Panc1 (cell line): ENCODE measurements around the gene ADAMTS15. TPM values are rescaled to one million over a fixed set of nuclear protein-coding genes. Genes with fewer than 3 reads are reported as not detected.

Source experiments
- ATAC-seq: fragments of 200-7000 bp; cut with Tn5 transposase; 2 replicates; pipeline ENCODE4 v1.9.1; 2020; ENCODE audit warnings: mild to moderate bottlenecking, moderate library complexity
- BruUV-seq: library from RNA; stranded (reverse); fragments of 400-500 nt; replicated peaks from 2 replicates; lab custom pipeline; 2021; lab: Mats Ljungman, UMichigan
- CTCF ChIA-PET: fragments of 300-600 bp; sonication (Branson Sonifier 250); formaldehyde crosslinking; loops from one replicate; lab custom pipeline; 2022; ENCODE audit warnings: antibody characterized with exemption; lab: Charles Lee
- POLR2A ChIA-PET: fragments of 300-600 bp; sonication (Branson Sonifier 250); formaldehyde crosslinking; loops from one replicate; lab custom pipeline; 2022; ENCODE audit warnings: antibody characterized with exemption; lab: Charles Lee
- DNase-seq: peaks from one replicate; pipeline ENCODE4 v3.0.0-alpha.2; 2010; ENCODE audit warnings: low read depth, low spot score
- H3K27ac ChIP-seq: 2 replicates; pipeline ENCODE4 v1.5.1; 2011; ENCODE audit warnings: mild to moderate bottlenecking, low read length, inconsistent platforms
- H3K27me3 ChIP-seq: fragments of 200-500 bp; sonication (Bioruptor generic); 2 replicates; pipeline ENCODE4 v1.6.0; 2014; ENCODE audit warnings: low read length, inconsistent platforms; ENCODE audit not compliant: control insufficient read depth, insufficient read depth
- H3K36me3 ChIP-seq: fragments of 200-500 bp; sonication (Bioruptor generic); 2 replicates; pipeline ENCODE4 v1.5.1; 2014; ENCODE audit warnings: inconsistent platforms, mild to moderate bottlenecking, low read length, moderate library complexity; ENCODE audit not compliant: control insufficient read depth, insufficient read depth
- H3K4me1 ChIP-seq: 2 replicates; pipeline ENCODE4 v1.5.1; 2011; ENCODE audit warnings: inconsistent platforms, mild to moderate bottlenecking, low read length, moderate library complexity; ENCODE audit not compliant: control insufficient read depth, insufficient read depth
- H3K4me3 ChIP-seq, 2 experiments: 2 replicates each; pipeline ENCODE4 v1.5.1; 2011 to 2012; ENCODE audit warnings: low read depth in 2 of 2, low read length in 2 of 2, mild to moderate bottlenecking in 2 of 2, inconsistent platforms in 1 of 2, moderate library complexity in 1 of 2
- H3K9me3 ChIP-seq: fragments of 200-500 bp; sonication (Bioruptor generic); 2 replicates; pipeline ENCODE4 v1.5.1; 2014; ENCODE audit warnings: low read depth, mild to moderate bottlenecking, inconsistent platforms, low read length, moderate library complexity; ENCODE audit not compliant: control insufficient read depth, insufficient read depth
- POLR2AphosphoS5 ChIP-seq: IDR thresholded peaks from 2 replicates; pipeline ENCODE4 v1.6.1; 2012; ENCODE audit warnings: mild to moderate bottlenecking, low read depth, low read length, moderate library complexity
- SIN3A ChIP-seq: IDR thresholded peaks from 2 replicates; pipeline ENCODE4 v1.6.1; 2012; ENCODE audit warnings: low read depth, mild to moderate bottlenecking, low read length, moderate library complexity, borderline replicate concordance; ENCODE audit not compliant: insufficient read depth
- TCF7L2 ChIP-seq: IDR thresholded peaks from 2 replicates; pipeline ENCODE4 v1.6.1; 2011; ENCODE audit warnings: mild to moderate bottlenecking, low read depth, low read length, inconsistent platforms
- in situ Hi-C: cut with HindIII; loops from 2 replicates; pipeline ENCODE4 v1.10.0; 2016; ENCODE audit warnings: low sequenced_read_pairs, low pct_unique_long_range_greater_than_20kb
- intact Hi-C: fragments of 100-400 bp; cut with micrococcal nuclease; formaldehyde crosslinking; loops from one replicate; pipeline ENCODE4 v1.10.0; 2022; ENCODE audit not compliant: unreplicated experiment
- total RNA-seq: library from RNA; stranded (reverse); gene quantifications from one replicate; pipeline ENCODE4 v1.2.1, GENCODE V29; 2021; ENCODE audit not compliant: unreplicated experiment
- TF ChIP-seq, protein P1 (sequence below): fragments of 450-650 bp; IDR thresholded peaks from 2 replicates; pipeline ENCODE4 v1.5.1; 2017; ENCODE audit warnings: mild to moderate bottlenecking
- TF ChIP-seq, protein P2 (sequence below), 2 experiments: IDR thresholded peaks; 2 replicates each; pipeline ENCODE4 v1.6.1; 2011 to 2012; ENCODE audit warnings: low read depth in 2 of 2, control low read depth in 1 of 2, low read length in 1 of 2, mild to moderate bottlenecking in 1 of 2, moderate library complexity in 1 of 2; ENCODE audit not compliant: insufficient read depth in 1 of 2

Gene ADAMTS15
- total RNA-seq, 1 experiment from 2014 or later, result 39.9 TPM

DNA sequence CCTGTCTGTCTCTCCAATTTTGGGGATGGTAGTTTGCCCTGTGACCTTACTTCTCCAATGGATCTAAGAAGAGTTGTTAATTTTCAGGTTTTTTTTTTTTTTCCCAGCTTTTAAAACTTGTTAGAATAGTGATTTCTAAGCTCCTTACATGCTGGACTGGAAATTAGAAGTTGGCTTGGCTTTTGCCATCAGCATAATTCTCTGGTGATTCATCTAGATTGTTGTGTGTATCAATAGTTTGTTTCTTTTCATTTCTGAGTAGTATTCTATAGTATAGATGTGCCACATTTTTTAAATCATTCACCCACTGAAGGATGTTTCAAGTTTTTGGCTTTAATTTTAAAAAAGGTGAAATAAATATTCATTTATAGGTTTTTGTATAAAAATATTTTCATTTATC lies 51.4 kb downstream of the ADAMTS15 start:
- Histone ChIP-seq H3K4me3 (no peak overlapping the region), H3K4me1 (no peaks in the 10 kb centered on the region), H3K27me3 (no peaks in the 10 kb centered on the region), H3K27ac (no peak overlapping the region), H3K36me3 (no peaks in the 10 kb centered on the region), H3K9me3 (peaks cover 6% of the 10 kb centered on the region; the same call in 1 of the 2 replicates)
- CTCF ChIA-PET, result interaction anchor here (0.6 kb wide), 1 partner anchor 133 kb away, joined by 3 read pairs; no protein-coding TSS in a partner anchor
- no TSS peak for BruUV-seq
- in situ Hi-C loops (no loop called here), intact Hi-C loops (no loop called here)
- DNase-seq (no peak), ATAC-seq (no peak)
- POLR2A ChIA-PET, result interaction anchor here (0.6 kb wide), 1 partner anchor 158 kb away, joined by 4 read pairs; no protein-coding TSS in a partner anchor
- TF ChIP-seq TCF7L2 (no peak), POLR2AphosphoS5 (no peak), SIN3A (no peak)
- TF ChIP-seq, protein P1, sequence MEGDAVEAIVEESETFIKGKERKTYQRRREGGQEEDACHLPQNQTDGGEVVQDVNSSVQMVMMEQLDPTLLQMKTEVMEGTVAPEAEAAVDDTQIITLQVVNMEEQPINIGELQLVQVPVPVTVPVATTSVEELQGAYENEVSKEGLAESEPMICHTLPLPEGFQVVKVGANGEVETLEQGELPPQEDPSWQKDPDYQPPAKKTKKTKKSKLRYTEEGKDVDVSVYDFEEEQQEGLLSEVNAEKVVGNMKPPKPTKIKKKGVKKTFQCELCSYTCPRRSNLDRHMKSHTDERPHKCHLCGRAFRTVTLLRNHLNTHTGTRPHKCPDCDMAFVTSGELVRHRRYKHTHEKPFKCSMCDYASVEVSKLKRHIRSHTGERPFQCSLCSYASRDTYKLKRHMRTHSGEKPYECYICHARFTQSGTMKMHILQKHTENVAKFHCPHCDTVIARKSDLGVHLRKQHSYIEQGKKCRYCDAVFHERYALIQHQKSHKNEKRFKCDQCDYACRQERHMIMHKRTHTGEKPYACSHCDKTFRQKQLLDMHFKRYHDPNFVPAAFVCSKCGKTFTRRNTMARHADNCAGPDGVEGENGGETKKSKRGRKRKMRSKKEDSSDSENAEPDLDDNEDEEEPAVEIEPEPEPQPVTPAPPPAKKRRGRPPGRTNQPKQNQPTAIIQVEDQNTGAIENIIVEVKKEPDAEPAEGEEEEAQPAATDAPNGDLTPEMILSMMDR, result no peak
- TF ChIP-seq, protein P2, sequence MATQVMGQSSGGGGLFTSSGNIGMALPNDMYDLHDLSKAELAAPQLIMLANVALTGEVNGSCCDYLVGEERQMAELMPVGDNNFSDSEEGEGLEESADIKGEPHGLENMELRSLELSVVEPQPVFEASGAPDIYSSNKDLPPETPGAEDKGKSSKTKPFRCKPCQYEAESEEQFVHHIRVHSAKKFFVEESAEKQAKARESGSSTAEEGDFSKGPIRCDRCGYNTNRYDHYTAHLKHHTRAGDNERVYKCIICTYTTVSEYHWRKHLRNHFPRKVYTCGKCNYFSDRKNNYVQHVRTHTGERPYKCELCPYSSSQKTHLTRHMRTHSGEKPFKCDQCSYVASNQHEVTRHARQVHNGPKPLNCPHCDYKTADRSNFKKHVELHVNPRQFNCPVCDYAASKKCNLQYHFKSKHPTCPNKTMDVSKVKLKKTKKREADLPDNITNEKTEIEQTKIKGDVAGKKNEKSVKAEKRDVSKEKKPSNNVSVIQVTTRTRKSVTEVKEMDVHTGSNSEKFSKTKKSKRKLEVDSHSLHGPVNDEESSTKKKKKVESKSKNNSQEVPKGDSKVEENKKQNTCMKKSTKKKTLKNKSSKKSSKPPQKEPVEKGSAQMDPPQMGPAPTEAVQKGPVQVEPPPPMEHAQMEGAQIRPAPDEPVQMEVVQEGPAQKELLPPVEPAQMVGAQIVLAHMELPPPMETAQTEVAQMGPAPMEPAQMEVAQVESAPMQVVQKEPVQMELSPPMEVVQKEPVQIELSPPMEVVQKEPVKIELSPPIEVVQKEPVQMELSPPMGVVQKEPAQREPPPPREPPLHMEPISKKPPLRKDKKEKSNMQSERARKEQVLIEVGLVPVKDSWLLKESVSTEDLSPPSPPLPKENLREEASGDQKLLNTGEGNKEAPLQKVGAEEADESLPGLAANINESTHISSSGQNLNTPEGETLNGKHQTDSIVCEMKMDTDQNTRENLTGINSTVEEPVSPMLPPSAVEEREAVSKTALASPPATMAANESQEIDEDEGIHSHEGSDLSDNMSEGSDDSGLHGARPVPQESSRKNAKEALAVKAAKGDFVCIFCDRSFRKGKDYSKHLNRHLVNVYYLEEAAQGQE (IDR thresholded peaks at IDR 0.05; ENCODE audit: insufficient read depth in 1 of 2, low read depth in 2 of 2, low read length in 1 of 2), result no peak

DNA sequence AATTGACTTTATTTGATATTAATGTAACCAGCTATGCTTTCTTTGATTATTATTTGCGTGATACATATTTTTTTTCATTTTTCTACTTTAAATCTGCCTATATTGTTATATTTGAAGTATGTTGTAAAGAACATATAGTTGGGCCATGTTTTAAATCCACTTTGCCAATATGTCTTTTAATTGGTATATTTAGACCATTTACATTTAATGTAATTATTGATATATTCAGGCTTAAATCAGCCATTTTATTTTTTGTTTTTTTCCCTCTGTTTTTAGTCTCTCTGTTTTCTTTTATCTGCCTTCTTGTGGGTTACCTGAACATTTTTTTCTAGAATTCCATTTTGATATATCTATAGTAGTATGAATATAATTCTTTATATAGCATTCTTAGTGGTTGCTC lies 55.9 kb downstream of the ADAMTS15 start:
- intact Hi-C loops (no loop called here), in situ Hi-C loops (no loop called here)
- Histone ChIP-seq H3K27me3 (no peaks in the 10 kb centered on the region), H3K36me3 (no peaks in the 10 kb centered on the region), H3K27ac (no peak overlapping the region), H3K4me1 (no peaks in the 10 kb centered on the region), H3K9me3 (peaks cover 11% of the 10 kb centered on the region; the same call in 1 of the 2 replicates), H3K4me3 (no peak overlapping the region)
- TF ChIP-seq, protein P1, result no peak
- no peak for TF ChIP-seq SIN3A
- TF ChIP-seq, protein P2 (IDR thresholded peaks at IDR 0.05; ENCODE audit: insufficient read depth in 1 of 2, low read depth in 2 of 2, low read length in 1 of 2), result no peak
- TF ChIP-seq POLR2AphosphoS5, result no peak
- no peak for TF ChIP-seq TCF7L2
- ChIA-PET POLR2A (no interaction called here), CTCF (no interaction called here)
- DNase-seq (no peak), ATAC-seq (no peak)
- no TSS peak for BruUV-seq
